HG02870 (cell line): ENCODE data around the gene CSTA.

Source experiments
- ATAC-seq: cut with Tn5 transposase; IDR thresholded peaks from one replicate; pipeline ENCODE4 v1.9.1; 2021; ENCODE audit warnings: mild to moderate bottlenecking, moderate library complexity; ENCODE audit not compliant: unreplicated experiment

CSTA gene

DNA sequence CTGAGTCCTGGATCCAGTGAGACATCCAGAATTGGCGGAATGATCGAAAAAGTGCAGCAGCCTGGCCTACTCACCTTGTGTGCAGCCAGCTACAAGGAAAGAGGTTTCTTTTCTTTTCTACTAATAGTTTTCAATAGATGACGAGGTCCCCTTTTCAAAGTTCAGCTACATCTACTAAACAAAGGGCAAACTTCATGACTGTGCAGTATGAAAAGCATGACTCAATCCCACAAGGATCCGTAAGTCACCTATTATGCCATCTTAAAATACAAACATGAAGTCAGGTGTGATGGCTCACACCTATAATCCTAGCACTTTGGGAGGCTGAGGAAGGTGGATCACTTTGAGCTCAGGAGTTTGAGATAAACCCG lies 41.3 kb downstream of the CSTA start:
- no peak for ATAC-seq

DNA sequence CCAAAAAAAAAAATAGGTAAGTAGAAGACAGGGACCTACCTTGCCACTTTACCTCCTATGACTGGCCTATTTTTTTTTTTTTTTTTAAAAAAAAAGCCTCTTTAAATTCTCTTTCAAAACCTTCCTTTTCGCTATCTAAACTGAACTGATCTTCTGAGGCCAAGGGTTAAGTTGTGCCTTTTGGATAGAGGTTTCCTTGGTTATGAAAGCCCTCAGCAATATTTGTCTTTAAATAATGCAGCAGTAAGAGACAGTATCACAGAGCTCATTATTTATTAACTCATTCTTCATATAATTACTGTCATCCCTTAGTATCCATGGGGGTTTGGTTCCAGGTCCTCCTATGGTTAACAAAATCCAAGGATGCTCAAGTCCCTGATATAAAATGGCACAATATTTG lies 49.0 kb downstream of the CSTA start:
- no peak for ATAC-seq

DNA sequence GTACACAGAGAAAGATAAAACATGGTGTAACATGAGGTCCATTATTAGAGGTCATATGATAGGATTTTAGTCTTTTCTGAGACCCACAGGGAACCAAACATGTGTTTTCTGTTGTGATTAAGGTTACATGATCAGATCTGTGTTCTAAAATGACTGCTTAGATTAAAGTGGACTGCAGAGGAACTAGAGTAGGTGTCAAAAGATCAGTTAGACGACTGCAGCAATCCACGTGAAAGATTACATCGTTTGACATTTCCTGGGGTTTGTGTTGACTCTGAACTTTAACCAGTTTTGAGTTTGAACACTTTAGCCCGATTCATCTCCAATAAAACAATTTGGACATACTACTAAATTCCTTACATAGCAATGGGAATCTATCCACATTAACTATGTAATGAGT lies 52.9 kb downstream of the CSTA start:
- no peak for ATAC-seq

DNA sequence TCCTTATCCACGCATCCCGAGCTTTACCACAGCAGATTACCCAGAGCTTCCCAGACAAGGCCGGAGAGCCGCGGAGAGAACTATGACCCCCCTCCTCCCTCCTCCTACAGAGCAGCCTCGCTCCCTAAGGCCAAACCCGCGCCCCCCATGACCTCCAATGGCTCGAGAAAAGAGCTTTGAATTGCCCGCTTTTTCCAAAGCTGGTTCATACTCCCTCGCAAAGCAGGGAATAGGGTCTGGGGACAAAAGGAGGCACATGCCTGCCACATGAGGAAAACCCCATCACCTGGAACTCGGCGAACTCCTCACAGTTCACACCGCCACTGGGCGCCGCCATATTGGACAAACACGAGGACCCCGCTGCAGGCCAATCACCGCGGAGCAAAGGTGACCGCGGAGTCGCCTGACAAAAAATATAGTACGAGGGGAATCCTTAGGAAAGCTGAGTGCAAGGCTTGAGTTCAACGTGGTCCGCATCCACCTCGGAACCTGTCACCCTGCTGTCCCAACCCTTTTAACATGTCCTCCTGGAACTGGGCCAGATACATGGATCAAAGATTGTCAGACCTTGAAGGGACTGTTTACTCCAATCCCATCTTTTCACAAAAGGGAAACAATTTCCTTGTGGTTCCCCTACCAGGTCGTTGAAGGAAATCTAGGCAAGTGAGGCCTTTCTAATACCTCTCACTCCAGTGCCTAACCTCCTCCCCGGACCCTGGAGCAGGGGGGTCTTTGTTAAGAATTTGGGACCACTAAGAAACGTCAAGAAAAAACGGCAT lies 58.0 kb downstream of the CSTA start, which contains the start of gene MIX23:
MIX23 (minus strand) TSS at position 344 of the 779 bp plus-strand sequence; CDS start at position 337, 7 bp downstream.
- ATAC-seq, result peak; percentile 37

DNA sequence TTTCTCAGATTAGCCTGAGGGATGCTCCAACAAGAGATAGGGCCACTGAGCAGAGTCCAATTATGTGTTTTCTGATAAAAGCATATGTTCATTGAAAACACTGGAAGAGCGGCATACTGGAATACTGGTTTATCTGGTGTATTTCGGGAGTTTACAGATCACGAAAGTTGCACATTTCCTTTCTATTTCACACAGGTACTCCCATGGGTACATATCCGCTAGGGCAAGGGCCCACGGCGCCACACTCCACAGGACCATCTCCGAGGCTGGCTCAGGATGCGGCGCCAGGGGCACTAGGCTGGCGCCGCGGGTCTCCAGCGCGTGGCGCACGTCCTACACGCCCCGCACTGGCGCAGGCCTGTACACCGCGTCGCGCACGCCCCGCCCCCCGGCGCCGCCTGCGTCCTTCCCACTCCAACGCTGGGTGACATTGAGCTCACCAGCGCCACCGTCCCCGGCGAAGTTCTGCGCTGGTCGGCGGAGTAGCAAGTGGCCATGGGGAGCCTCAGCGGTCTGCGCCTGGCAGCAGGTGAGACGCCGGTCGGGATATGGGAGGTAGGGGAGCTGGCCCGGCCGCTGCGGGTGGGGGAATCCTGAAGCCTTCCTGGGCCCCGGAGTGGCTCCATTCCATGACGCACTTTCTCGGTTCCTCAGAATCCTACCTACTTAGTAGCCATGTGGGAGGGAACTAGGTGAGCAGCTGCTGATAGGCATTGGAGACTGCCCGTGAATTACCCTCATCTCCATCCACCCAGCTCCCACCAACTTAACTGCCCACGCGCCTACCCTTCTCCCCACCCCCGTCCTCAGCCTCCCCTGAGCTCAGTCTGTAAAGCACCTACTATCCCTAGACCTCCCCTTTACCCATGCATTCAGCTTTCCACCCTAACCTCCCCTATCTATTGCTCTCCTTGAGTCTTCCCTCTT lies 59.0 kb downstream of the CSTA start, which contains the start of gene FAM162A:
FAM162A (plus strand) TSS at position 412 of the 927 bp plus-strand sequence; CDS start at position 496, 84 bp downstream.
- ATAC-seq, result peak; percentile 83

DNA sequence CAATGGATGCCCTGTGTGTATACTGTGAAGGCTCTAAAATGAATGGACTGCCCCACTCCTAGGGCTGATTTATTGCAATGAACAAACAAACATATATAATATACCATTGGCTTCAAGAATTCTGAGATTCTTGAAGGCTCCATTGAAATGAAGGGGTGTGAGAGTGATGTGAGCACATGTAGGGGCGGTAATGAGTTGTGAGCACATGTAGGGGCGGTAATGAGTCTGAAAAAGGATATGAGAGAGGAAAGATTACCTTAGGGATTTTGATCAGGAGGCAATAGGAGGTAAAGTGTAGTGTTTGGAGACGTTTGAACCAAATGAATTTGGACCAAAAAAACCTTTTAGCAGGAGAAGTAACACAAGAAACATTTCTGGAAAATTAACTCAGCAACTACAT lies 62.7 kb downstream of the CSTA start:
- ATAC-seq, result no peak

DNA sequence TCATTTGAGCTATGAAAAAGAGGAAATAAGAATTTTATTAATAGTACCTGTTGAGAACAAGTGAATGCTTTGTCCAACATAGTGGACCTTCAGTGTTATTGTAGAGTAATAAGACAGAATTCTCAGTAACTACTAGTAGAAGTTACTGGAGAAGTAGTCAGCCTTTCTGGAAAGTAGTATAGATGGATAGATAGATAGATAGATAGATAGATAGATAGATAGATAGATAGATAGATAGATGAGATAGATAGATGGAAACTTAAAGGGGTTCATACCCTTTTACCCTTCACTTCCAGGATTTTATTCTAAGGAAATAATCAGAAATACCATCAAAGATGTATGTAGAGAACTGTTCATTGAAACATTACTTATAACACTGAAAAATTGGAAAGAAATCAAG lies 64.1 kb downstream of the CSTA start:
- no peak for ATAC-seq

DNA sequence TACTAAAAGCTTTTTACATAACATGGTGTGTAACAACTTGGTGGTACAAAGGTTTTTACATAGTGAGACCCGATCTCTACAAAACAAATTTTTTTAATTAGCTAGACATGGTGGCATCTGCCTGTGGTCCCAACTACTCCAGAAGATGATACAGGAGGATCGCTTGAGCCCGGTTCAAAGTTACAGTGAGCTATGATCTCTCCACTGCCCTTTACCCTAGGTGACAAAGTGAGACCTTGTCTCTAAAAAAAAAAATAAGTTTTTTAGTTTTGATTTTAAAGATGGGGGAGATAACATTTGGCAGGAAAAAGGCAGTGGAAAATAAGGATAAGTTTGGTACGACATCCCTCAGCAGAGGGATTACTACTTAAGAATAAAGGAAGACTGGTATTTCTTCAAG lies 64.8 kb downstream of the CSTA start:
- no peak for ATAC-seq

DNA sequence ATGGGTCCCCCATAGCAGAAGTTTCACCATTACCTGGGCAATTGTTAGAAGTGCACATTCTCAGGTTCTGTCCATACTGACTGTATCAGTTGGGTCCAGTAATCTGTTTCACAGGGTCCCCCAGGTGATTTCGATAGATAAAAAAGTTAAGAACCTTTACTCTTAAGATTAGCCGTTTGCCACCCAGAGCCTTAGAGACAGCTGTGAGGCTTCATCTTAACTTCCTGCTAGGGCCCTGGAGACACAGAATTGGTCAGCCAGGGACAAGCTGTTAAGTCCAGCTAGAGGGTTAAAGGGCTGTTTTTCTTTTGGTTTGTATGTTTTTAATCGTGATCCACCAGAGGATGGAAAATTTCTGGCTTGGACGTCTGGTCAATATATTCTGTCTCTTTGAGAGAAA lies 65.6 kb downstream of the CSTA start:
- no peak for ATAC-seq
